NCI-H1105 (cell line): ENCODE results near the gene DNLZ.

ENCODE experiments used
- DNase-seq: peaks from one replicate; lab custom pipeline; 2025; lab: John Stamatoyannopoulos, UW

The DNLZ gene

GRCh38 chr9:136396219-136396515, 32.6 kb upstream of the DNLZ start:
- no peak for DNase-seq

GRCh38 chr9:136395345-136396218, 32.0 kb upstream of the DNLZ start:
- DNase-seq: no peak

GRCh38 chr9:136395020-136395340, 31.4 kb upstream of the DNLZ start:
- no peak for DNase-seq

- DNase-seq: no peak
These were observed 30.9 kb upstream of the DNLZ start for GRCh38 chr9:136394312-136395019.

- no peak for DNase-seq
These were observed 30.0 kb upstream of the DNLZ start for GRCh38 chr9:136393531-136393930.

GRCh38 chr9:136392538-136393449, 29.2 kb upstream of the DNLZ start:
- no peak for DNase-seq

GRCh38 chr9:136391737-136392537, 28.4 kb upstream of the DNLZ start:
- DNase-seq: no peak

DNA sequence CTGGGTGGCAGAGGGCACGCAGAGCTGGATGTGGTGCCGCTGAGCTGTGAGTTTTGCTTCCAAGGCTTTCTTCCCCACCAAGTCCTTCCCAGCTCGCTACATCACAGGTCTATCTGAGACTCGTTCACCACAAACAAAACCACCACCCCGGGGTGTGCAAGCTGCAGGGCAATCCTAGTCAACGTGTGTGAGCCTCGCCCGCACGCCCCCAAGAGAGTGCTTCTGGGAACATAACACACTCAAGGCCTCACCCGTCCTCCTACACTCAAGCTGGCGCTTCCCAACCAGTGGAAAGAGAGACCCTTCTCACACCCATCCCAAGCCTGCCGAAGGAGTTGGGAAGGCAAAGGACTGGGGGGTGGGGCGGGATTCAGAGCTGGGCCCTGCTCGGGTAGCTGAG, 25.9 kb upstream of the DNLZ start:
- no peak for DNase-seq

DNA sequence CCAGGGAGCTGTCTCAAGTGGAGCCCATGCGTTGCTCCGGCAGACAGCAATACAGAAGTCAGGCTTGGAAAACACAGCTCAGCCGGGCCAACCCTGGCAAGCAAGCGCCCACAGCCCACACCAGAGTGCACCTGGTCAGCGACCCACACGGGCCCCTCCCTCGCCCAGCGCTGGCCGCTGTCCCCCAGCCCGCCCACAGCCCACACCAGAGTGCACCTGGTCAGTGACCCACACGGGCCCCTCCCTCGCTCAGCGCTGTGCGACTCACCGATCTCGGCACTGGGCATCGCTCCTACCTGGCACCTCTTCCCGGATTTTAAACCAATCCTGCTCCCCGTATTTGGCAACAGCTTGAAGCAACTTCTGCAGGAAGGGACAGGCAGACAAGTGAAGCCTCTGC, 23.7 kb upstream of the DNLZ start:
- DNase-seq: no peak

- DNase-seq: no peak
These were observed 22.5 kb upstream of the DNLZ start for GRCh38 chr9:136386018-136386417.

DNA sequence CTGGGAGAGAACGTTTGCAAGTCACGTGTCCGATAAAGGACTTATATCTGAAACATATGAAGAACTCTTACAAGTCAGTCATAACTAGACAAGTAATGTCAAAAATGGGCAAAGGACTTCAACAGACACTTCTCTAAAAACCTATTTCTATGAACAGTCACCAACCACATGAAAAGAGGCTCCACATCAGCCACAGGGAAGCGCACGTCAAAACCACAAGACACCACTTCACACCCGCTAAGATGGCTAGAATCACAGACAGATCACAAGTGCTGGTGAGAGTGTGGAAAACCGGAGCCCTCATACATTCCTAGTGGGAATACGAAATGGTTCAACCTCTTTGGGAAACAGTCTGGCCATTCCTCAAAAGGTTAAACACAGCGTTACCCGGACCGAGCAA, 21.5 kb upstream of the DNLZ start:
- no peak for DNase-seq

DNA sequence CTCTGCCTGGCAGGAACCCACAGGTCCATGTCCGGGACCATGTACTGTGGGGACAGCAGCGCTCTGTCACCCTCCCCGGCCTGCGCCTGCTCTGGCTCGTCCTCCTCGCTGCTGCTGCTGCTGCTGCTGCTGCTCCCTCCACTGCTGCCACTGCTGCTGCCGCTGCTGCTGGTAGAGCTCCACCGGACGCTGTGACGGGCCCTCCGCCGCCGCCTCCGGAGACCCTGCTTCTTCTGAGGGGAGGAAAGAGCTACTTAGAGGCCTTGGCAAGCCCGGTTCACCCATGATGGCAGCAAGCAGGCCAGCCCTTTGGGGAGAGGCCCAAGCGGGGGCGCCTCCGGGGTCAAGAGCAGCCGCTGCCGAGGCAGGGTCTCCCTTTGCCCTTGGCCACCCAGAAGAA, 19.9 kb upstream of the DNLZ start:
- DNase-seq: no peak

DNA sequence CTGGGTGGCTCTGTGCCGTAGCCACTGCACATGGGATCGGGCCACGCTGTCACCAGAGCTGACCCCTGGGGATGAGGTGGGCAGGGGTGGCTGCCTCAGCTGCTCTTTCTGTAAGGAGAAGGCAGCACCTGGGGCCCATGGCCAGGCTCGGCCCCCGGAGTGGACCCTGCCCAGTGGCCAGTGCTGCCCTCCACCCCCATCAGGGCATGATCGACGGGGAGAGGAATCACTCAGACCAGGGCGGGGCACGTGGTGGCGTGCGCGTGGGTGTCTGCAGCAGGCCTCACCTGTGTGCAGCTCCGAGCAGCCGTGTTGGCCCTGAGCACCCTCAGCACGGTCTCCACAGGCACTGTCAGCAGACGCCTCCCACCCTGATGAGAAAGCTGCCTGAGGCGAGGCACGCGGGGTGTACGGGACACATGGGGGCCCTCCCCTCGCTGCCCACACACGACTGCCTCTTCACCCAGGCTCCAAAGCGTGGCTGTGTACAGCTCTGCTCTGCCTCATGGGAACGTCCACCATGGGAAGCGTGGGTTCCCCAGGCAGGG, 18.5 kb upstream of the DNLZ start:
- DNase-seq: no peak

DNA sequence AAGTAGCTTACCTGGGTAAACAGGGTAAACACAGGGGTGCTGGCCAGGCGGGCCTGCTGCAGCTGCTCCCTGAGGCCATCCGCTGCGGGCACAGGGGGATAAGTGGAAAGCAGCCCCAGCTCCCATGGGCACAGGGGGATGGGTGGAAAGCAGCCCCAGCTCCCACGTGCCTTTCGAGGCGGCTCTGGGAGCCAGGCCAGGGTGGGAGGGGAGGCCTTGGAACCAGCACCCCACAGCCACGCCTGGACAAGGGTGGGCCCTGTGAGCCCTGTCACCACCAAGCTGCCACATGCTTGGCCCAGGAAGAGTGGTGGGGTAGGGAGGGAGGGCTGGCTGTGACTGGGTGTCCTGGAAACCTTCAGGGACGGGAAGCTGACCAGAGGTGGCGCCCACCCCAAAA, 17.8 kb upstream of the DNLZ start:
- DNase-seq: no peak

DNA sequence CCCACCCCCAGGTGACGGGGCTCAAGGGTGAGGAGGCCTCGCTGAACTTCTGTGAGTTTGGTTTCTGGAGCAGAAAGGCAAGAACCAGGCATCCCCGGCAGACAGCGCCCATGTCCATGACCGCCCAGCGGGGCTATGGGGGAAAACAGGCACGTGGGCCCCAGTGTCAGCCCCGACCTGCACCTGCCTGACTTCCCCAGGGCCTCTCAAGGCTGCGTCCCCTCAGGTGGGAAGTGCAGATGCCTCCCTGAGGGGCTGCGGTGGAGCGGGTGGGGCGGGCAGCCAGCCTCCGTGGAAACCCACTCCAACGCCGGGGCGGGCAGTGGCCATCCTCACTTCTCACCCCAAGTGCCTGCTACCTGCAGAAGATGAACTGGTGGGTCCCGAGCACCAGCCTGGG, 16.8 kb upstream of the DNLZ start:
- DNase-seq: no peak

- DNase-seq: no peak
These were observed 16.3 kb upstream of the DNLZ start for GRCh38 chr9:136379891-136380290.

DNA sequence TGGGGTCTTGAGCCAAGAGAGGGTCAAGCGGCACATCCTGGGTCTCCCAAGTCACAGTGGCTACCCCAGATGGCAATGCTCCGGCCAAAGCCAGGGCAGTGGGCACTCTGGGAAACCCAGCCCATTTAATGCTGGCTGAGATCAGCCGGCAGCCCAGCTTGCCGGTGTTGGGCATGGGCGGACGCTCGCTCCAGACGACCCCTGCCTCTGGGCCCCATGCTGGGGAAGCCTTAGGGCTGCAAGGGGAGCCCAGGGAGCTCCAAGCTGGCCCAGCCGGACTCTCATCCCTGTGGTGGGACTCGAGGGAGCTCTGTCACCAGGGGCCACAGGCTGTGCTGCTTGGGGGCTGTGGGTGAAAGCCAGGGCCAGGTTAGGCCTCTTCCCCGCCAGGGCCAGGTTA, 15.9 kb upstream of the DNLZ start:
- DNase-seq: no peak

DNA sequence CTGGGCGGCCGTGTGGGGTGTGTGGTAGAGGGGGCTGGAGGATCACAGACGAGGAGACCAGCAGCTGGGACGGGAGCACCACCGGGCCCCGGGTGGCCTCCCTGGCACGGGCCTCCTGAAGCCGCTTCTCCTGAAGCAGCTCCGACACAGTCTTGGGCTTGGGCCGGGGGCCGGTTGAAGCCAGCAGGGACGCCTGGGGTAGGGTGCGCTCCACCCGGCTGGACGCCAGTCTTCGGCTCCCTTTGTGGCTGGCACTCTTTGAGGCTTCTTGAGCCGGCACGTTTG, 15.4 kb upstream of the DNLZ start:
- DNase-seq: no peak

DNA sequence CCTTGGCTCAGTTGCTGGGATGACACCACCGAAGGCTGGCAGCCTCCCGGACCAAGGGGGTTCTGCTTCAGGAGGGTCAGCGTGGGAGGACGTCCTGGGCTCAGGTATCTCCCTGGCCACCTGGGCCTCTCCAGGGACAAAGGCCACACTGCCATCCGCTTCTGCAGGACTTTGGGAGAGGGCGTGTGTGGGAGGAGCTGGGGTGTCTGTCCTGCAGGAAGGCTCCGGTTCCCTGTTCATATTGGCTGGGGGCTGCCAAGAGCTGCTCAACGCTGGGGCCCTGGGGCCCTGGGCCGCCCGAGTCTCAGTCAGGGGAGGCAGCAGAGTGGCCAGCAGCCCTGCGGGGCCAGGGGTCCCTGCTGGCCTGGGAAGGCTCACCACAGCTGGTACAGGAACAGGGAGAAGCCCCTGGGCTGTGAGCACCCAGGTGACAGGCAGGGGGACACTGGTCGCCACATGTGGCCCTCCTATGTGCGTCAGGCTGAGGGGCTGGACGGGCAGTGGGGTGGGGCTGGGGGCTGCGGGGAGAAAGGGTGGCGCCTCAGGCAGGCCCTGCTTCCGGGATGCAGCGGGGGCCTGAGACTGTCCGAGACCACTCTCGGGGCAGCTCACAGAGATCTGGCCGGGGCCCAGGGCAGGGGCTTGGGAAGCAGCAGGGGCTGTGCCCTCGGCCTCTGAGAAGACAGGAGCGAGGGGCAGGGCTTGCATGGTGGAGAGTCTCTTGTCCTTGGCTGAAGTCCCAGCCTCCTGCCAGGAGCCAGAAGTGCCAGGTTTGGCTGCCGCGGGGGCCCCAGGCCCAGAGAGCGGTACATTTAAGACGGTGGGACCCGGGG, 14.8 kb upstream of the DNLZ start:
- DNase-seq: no peak

- no peak for DNase-seq
These were observed 14.0 kb upstream of the DNLZ start for GRCh38 chr9:136377341-136378169.
